ENCODE measurements around the gene TOM1.

GRCh38 chr22:35325209-35325608 is 25.5 kb downstream of the TOM1 start:
- TF ChIP-seq POLR2A (IDR thresholded peaks at IDR 0.05) (no peak), CTCF (IDR thresholded peaks at IDR 0.05) (no peak)

All from ovary (tissue), 3 donors.